SH-SY5Y (cell line): ENCODE data around the gene BICD2.

Experiments used
- GATA2 ChIP-seq: IDR thresholded peaks from 2 replicates; pipeline ENCODE4 v1.6.1; 2011; ENCODE audit warnings: mild to moderate bottlenecking, low read depth, low read length
- GATA3 ChIP-seq: IDR thresholded peaks from 2 replicates; pipeline ENCODE4 v1.6.1; 2011; ENCODE audit warnings: low read depth, mild to moderate bottlenecking, low read length, moderate library complexity

GRCh38 chr9:92769286-92769685 is 4.7 kb upstream of the BICD2 start:
- TF ChIP-seq GATA2, result no peak
- TF ChIP-seq GATA3, result no peak
